DMS153 treated with DMSO at 0.1 percent for 48 hours (cell line): ENCODE results near the gene SUGP2.
"Not testable (repeated sequence)": the region's sequence is repeated elsewhere in the genome, so short reads cannot be mapped to it uniquely, and the experiment has no call there.

Experiments
- DNase-seq: peaks from one replicate; lab custom pipeline; 2025; ENCODE audit not compliant: unreplicated experiment; lab: John Stamatoyannopoulos, UW

The SUGP2 gene

GRCh38 chr19:18960370-18960769 is 72.9 kb downstream of the SUGP2 start:
- no peak for DNase-seq

GRCh38 chr19:18955042-18955441 is 78.3 kb downstream of the SUGP2 start:
- no peak for DNase-seq

GRCh38 chr19:18954094-18954493 is 79.2 kb downstream of the SUGP2 start:
- no peak for DNase-seq

DNA sequence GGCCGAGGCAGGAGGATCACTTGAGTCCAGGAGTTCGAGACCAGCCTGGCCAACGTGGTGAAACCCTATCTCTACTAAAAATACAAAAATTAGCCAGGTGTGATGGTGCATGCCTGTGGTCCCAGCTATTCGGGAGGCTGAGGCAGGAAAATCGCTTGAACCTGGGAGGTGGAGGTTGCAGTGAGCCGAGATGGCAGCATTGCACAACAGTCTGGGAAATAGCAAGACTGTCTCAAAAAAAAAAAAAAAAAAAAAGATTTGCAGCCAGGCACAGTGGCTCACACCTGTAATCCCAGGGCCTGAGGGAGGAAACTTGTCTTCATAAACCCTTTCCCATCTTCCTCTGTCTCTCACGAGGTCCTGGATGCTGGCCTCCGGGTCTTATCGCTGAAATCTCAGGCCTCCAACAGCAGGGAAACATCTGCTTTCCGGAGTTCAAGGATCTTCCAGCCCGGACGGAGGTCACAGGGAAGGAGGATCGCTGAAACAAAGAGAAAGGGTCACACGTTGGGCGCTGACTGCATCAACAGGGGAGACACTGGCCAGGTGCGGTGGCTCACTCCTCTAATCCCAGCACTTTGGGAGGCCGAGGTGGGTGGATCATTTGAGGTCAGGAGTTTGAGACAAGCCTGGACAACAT is 80.8 kb downstream of the SUGP2 start:
- DNase-seq: not testable (repeated sequence)

GRCh38 chr19:18951721-18952281 is 81.5 kb downstream of the SUGP2 start:
- DNase-seq: no peak

DNA sequence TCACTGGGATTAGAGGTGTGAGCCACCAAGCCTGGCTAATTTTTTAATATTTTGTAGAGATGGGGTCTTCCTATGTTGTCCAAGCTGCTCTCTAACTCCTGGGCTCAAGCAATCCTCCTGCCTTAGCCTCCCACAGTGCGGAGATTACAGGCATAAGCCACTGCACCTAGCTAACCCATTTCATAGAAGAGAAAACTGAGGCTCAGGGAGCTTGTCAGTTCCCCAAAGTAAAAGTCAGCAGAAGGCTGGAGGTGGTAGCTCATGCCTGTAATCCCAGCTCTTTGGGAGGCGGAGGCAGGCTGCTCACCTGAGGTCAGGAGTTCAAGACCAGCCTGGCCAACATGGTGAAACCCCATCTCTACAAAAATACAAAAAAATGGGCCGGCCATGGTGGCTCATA is 83.5 kb downstream of the SUGP2 start:
- no peak for DNase-seq

- no peak for DNase-seq
Measured at GRCh38 chr19:18948976-18949356, 84.4 kb downstream of the SUGP2 start.

DNA sequence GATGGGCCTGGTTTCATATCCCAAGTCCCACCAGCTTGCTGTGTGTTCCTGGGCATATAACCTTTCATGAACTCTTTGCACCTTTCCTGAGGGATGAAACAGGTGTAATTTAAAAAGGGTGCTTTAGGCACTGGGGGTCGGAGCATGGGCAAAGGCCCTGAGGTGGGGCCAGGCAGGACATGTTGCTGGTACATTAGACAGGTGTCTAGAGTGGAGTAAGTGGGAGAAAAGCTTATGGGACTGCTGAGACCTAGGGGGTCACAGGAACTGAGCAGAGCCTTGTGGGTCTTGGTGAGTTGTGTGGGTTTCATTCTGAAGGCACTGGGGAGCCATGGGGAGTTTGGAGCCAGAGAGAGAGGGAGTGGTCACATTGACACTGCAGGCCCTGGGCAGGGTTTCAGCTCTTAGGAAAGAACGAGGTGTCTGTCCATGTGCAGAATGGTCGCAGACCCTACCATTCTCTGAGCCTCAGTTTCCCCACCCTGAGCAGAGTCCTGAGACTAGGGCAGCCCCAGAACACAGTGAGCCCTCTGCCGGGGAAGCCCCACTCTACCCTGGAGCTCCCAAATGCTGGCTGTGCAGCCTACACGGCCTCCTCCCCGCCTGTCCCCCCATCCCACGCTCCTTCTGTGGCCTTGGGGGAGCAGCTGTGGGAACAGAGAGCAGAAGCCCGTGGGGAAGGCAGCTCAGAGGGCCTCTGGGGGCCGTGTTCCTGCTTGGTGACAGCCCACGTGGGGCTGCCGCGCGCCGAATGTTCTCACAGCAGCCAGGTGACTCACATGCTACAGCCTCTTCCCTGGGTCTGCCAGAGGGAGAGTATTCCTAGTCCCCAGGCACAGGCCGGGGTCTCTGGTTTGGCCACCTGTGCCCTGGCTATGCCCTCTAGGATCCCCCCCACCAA is 85.0 kb downstream of the SUGP2 start:
- no peak for DNase-seq

- no peak for DNase-seq
Measured at GRCh38 chr19:18946918-18947317, 86.4 kb downstream of the SUGP2 start.

- no peak for DNase-seq
Measured at GRCh38 chr19:18946335-18946734, 87.0 kb downstream of the SUGP2 start.

DNA sequence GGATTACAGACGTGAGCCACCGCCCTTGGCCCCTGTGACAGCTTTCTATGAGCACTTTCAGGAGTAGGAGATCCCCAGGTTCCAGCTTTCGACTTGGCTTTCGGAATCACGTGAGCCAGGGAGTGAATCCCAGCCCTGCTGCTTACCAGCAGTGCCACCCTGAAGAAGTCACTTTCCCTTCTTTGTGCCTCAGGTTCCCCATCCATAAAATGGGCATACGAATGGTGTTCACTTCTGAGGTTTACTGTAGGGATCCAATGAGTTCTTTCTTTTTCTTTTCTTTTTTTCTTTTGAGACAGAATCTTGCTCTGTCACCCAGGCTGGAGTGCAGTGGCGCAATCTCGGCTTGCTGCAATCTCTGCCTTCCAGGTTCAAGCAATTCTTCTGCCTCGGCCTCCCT is 88.0 kb downstream of the SUGP2 start:
- no peak for DNase-seq

DNA sequence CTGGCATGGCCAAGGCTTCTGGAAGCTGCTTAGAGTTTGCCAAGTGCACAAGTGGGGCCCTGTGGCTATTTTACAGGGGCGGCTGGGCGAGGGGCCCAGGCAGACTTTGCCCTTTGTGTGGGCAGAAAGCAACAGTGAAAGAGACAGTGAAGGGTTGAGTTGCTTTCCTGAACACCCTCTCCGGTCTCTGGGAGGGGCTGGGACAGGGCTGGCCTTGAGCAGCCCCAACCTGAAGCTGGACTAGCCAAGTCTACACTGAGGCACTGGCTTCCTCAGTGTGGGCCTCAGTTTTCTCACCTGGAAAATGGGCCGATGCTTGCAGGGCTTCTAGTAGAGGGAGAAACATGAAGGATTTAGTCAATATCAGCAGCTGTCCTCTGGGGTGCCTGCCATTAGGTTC is 89.9 kb downstream of the SUGP2 start:
- DNase-seq: no peak

DNA sequence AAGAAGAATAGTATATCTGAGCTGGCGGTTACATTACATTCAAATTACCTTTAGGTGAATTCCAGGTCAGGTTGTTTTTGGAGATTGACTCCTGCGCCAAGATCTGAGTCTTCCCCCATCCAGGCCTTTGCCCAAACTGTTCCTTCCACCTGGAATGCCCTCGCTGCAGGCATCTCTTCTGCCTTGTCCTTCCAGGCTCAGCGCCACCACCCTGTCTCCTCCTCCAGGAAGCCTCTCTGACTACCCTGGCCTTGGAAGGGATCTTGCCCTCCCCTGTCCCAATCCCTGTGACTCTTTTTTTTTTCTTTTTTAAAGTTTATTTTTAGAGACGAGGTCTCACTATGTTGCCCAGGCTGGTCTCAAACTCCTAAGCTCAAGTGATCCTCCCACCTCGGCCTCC is 90.6 kb downstream of the SUGP2 start:
- no peak for DNase-seq

- DNase-seq: no peak
Measured at GRCh38 chr19:18941628-18942354, 91.5 kb downstream of the SUGP2 start.
